Left ventricle myocardium inferior (tissue), 1 donor: ENCODE results near the gene GATAD2B. TPM values are rescaled to one million over a fixed set of nuclear protein-coding genes. Genes with fewer than 3 reads are reported as not detected.

Experiments used
- DNase-seq: peaks from one replicate; pipeline ENCODE4 v3.0.0-alpha.2; 2020
- H3K27ac ChIP-seq: fragments of 200-600 bp; replicated peaks from 2 replicates; pipeline ENCODE4 v1.8.0; 2021
- H3K27me3 ChIP-seq: fragments of 200-600 bp; 2 replicates; pipeline ENCODE4 v1.8.0; 2021; ENCODE audit warnings: low read depth
- H3K36me3 ChIP-seq: fragments of 200-600 bp; 2 replicates; pipeline ENCODE4 v1.8.0; 2021
- H3K4me1 ChIP-seq: fragments of 200-600 bp; 2 replicates; pipeline ENCODE4 v1.8.0; 2021
- H3K4me3 ChIP-seq: fragments of 200-600 bp; 2 replicates; pipeline ENCODE4 v1.8.0; 2021; ENCODE audit warnings: mild to moderate bottlenecking, moderate library complexity
- H3K9me3 ChIP-seq: fragments of 200-600 bp; replicated peaks from 2 replicates; pipeline ENCODE4 v1.8.0; 2021
- intact Hi-C: fragments of 100-400 bp; cut with micrococcal nuclease; formaldehyde crosslinking; loops from one replicate; pipeline ENCODE4 v1.11.0; 2022
- total RNA-seq: library from RNA; stranded (reverse); fragmentation: NEBNext Ultra II Directional; extraction: Animal tissue kit (Norgen Biotek cat#: 25700); gene quantifications from one replicate; pipeline ENCODE4 v1.2.1, GENCODE V29; 2021
- TF ChIP-seq, protein P1 (sequence below): fragments of 200-600 bp; IDR thresholded peaks from 2 replicates; pipeline ENCODE4 v1.8.0; 2021; ENCODE audit warnings: antibody characterized with exemption, mild to moderate bottlenecking, borderline replicate concordance
- donor health status: DM: no; HTN: yes; CAD: no; lungs with severe emphysema.

Gene GATAD2B
- total RNA-seq, 1 donor from 2014 or later = 35.4 TPM

DNA sequence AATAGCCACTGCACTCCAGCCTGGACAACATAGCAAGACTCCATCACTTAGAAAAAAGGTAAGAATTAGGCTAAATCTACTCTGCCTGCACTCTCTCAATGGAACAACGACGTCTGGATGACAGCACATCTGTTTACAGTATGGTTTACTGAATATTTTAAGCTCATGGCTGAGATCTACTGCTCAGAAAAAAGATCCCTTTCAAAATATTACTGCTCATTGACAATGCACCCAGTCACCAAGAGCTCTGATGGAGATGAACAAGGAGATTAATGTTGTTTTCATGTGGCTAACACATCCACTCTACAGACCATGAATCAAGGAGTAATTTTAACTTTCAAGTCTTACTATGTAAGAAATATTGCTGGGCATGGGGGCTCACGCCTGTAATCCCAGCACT is 89.6 kb downstream of the GATAD2B start:
- Histone ChIP-seq H3K36me3 (peaks cover 4% of the 10 kb centered on the region), H3K4me1 (no peaks in the 10 kb centered on the region), H3K9me3 (no peaks in the 10 kb centered on the region), H3K27me3 (no peaks in the 10 kb centered on the region), H3K4me3 (no peak overlapping the region), H3K27ac (no peak overlapping the region)
- TF ChIP-seq, protein P1, sequence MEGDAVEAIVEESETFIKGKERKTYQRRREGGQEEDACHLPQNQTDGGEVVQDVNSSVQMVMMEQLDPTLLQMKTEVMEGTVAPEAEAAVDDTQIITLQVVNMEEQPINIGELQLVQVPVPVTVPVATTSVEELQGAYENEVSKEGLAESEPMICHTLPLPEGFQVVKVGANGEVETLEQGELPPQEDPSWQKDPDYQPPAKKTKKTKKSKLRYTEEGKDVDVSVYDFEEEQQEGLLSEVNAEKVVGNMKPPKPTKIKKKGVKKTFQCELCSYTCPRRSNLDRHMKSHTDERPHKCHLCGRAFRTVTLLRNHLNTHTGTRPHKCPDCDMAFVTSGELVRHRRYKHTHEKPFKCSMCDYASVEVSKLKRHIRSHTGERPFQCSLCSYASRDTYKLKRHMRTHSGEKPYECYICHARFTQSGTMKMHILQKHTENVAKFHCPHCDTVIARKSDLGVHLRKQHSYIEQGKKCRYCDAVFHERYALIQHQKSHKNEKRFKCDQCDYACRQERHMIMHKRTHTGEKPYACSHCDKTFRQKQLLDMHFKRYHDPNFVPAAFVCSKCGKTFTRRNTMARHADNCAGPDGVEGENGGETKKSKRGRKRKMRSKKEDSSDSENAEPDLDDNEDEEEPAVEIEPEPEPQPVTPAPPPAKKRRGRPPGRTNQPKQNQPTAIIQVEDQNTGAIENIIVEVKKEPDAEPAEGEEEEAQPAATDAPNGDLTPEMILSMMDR = no peak
- intact Hi-C loops = no loop called here
- DNase-seq = no peak

DNA sequence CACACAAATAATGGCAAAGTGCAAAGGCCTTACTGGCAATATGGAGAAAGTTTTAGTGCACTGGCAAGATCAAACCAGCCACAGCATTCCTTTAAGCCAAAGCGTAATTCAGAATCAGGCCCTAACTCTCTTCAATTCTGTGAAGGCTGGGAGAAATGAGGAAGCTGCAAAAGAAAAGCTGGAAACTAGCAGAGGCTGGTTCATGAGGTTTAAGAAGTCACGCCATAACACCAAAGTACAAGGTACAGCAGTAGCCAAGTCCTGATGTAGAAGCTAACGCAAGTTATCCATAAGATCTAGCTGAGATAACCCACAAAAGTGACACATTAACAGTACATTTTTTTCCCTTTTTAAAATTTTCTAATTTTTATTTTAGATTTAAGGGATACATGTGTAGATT is 90.5 kb downstream of the GATAD2B start:
- no peak for DNase-seq
- peaks cover 12% of the 10 kb centered on the region for H3K36me3 ChIP-seq
- H3K9me3 ChIP-seq = no peaks in the 10 kb centered on the region
- no peak overlapping the region for H3K27ac ChIP-seq
- H3K4me3 ChIP-seq = no peak overlapping the region
- no peaks in the 10 kb centered on the region for H3K4me1 ChIP-seq
- TF ChIP-seq, protein P1 = no peak
- H3K27me3 ChIP-seq = no peaks in the 10 kb centered on the region
- intact Hi-C loops = no loop called here

DNA sequence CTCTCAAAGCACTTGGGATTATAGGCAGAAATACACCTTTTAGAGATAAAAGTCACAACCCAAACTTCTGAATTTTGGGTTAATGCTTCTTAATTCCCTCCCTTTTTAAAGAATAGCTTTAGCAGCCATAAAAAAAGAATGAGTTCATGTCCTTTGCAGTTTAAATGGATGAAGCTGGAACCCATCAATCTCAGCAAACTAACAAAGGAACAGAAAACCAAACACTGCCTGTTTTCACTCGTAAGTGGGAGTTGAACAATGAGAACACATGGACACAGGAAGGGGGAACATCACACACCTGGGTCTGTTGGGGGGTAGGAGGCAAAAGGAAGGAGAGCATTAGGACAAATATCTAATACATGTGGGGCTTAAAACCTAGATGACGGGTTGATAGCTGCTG is 91.7 kb downstream of the GATAD2B start:
- Histone ChIP-seq H3K9me3 (no peaks in the 10 kb centered on the region), H3K4me1 (peaks cover 6% of the 10 kb centered on the region), H3K4me3 (no peak overlapping the region), H3K27me3 (no peaks in the 10 kb centered on the region), H3K27ac (no peak overlapping the region), H3K36me3 (peaks cover 20% of the 10 kb centered on the region)
- no peak for DNase-seq
- TF ChIP-seq, protein P1 = no peak
- intact Hi-C loops = no loop called here

DNA sequence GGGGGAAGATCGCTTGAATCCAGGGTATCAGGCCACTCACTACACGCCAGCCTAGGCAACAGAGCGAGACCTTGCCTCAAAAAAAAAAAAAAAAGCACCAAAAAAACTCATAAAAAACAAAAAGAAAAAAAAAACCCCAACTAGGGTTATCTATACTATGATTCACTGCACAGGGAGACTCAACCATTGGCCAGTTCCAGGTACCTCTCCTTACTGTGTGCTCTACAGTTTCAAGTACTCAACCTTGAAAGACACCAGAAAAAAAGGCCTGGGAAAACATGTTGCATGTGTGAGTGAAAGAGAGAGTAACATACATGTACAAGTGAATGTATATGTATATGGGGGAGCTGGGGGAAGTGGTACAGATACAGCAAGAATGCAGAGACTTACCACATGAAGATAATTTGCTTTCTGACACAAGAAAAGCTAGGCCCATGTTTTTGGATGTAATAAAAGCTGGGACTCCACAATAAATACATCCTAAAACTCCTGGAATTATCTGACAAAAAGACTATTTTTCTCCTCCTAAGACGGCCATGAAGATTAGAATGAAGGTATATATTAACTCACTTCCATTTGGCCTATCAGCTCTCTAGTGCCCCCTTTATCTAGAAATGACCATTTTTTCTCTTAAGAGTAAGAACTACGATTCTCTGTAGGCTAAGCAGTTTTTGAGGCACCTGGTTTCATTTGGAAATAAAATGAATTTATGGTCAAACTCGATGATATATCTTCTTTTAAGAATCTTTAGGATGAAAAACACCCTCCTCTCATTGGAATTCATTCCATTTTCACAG is 95.4 kb downstream of the GATAD2B start:
- Histone ChIP-seq H3K27me3 (no peaks in the 10 kb centered on the region), H3K4me3 (no peak overlapping the region), H3K4me1 (peaks cover 15% of the 10 kb centered on the region), H3K9me3 (no peaks in the 10 kb centered on the region), H3K36me3 (peaks cover 27% of the 10 kb centered on the region), H3K27ac (no peak overlapping the region)
- TF ChIP-seq, protein P1 = no peak
- no peak for DNase-seq
- intact Hi-C loops = no loop called here

DNA sequence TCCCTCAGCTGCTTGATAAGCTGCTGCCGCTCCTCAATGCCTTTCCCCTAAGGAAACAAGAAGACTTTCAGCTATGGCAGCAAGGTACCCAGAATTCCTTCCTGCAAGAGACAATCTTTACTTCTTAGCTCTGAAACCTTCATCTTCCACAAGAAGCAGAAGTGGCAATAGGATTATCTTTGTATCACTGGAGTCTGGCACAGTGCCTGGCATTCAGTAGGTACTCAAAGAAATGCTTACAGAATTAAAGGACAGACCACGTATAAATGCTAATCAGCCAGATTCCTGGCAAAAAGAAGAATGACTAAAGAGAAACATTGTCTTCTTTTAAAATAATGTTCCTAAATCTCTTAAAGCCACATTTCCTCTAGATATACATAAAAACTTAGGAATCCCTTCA is 103.9 kb downstream of the GATAD2B start:
- Histone ChIP-seq H3K36me3 (peaks cover 60% of the 10 kb centered on the region), H3K4me3 (no peak overlapping the region), H3K27me3 (no peaks in the 10 kb centered on the region), H3K9me3 (no peaks in the 10 kb centered on the region), H3K27ac (no peak overlapping the region), H3K4me1 (peaks cover 31% of the 10 kb centered on the region)
- TF ChIP-seq, protein P1 = no peak
- intact Hi-C loops = no loop called here
- no peak for DNase-seq
